Measurements from ENCODE around the gene MAGI2. TPM values are rescaled to one million over a fixed set of nuclear protein-coding genes. Genes with fewer than 3 reads are reported as not detected.

MAGI2 gene
- total and polyA plus RNA-seq, 9 donors = 7.1 to 20.4 (median 18.7) TPM

GRCh38 chr7:79096361-79096805 is 357.1 kb downstream of the MAGI2 start:
- no peak overlapping the region for H3K4me3 ChIP-seq
- TF ChIP-seq POLR2A (IDR thresholded peaks at IDR 0.05) (no peak), EP300 (IDR thresholded peaks at IDR 0.05) (no peak)
- TF ChIP-seq, protein P1, sequence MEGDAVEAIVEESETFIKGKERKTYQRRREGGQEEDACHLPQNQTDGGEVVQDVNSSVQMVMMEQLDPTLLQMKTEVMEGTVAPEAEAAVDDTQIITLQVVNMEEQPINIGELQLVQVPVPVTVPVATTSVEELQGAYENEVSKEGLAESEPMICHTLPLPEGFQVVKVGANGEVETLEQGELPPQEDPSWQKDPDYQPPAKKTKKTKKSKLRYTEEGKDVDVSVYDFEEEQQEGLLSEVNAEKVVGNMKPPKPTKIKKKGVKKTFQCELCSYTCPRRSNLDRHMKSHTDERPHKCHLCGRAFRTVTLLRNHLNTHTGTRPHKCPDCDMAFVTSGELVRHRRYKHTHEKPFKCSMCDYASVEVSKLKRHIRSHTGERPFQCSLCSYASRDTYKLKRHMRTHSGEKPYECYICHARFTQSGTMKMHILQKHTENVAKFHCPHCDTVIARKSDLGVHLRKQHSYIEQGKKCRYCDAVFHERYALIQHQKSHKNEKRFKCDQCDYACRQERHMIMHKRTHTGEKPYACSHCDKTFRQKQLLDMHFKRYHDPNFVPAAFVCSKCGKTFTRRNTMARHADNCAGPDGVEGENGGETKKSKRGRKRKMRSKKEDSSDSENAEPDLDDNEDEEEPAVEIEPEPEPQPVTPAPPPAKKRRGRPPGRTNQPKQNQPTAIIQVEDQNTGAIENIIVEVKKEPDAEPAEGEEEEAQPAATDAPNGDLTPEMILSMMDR (IDR thresholded peaks at IDR 0.05) = no peak
- no peaks in the 10 kb centered on the region for H3K9me3 ChIP-seq
- no peaks in the 10 kb centered on the region for H3K4me1 ChIP-seq (ENCODE audit: insufficient read depth)
- intact Hi-C loops (cut with DNase I) = no loop called here
- 32 to 49% (median 37%) methylated on average over 1 of the region's 1 CpG for WGBS, 3 donors
- no peaks in the 10 kb centered on the region for H3K36me3 ChIP-seq
- H3K27me3 ChIP-seq = no peaks in the 10 kb centered on the region
- H3K27ac ChIP-seq = no peak overlapping the region
- DNase-seq = no peak

- Histone ChIP-seq H3K27ac (no peak overlapping the region), H3K4me1 (ENCODE audit: insufficient read depth) (no peaks in the 10 kb centered on the region), H3K9me3 (no peaks in the 10 kb centered on the region), H3K36me3 (no peaks in the 10 kb centered on the region), H3K27me3 (no peaks in the 10 kb centered on the region), H3K4me3 (no peak overlapping the region)
- intact Hi-C loops (cut with DNase I) = no loop called here
- TF ChIP-seq EP300 (IDR thresholded peaks at IDR 0.05) (no peak), POLR2A (IDR thresholded peaks at IDR 0.05) (no peak)
- TF ChIP-seq, protein P1 (IDR thresholded peaks at IDR 0.05) = no peak
- DNase-seq = no peak
Observed at GRCh38 chr7:79093421-79093820, 360.0 kb downstream of the MAGI2 start.

DNA sequence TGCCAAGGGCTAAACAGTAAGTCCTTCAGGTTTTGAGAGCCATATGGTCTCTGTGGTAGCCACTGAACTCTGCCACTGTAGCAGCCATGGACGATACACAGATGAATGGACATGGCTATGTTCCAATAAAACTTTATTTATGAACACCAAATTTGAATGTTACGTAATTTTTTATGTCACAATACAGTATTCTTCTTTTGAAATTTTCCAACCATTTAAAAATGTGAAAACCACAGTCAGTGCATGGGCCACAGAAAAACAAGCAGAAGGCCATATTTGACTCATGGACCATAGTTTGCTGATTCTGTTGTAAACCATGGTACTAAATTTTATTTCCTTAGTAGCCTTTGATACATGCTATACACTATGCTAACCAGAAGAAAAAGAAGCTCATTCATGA is 361.8 kb downstream of the MAGI2 start:
- no peaks in the 10 kb centered on the region for H3K9me3 ChIP-seq
- no peak overlapping the region for H3K4me3 ChIP-seq
- H3K36me3 ChIP-seq = no peaks in the 10 kb centered on the region
- no peaks in the 10 kb centered on the region for H3K27me3 ChIP-seq
- intact Hi-C loops (cut with DNase I) = no loop called here
- TF ChIP-seq POLR2A (IDR thresholded peaks at IDR 0.05) (no peak), EP300 (IDR thresholded peaks at IDR 0.05) (no peak)
- TF ChIP-seq, protein P1 (IDR thresholded peaks at IDR 0.05) = no peak
- H3K4me1 ChIP-seq (ENCODE audit: insufficient read depth) = no peaks in the 10 kb centered on the region
- DNase-seq = no peak
- H3K27ac ChIP-seq = no peak overlapping the region
- 79 to 88% (median 82%) methylated on average over 2 of the region's 2 CpGs for WGBS, 3 donors

DNA sequence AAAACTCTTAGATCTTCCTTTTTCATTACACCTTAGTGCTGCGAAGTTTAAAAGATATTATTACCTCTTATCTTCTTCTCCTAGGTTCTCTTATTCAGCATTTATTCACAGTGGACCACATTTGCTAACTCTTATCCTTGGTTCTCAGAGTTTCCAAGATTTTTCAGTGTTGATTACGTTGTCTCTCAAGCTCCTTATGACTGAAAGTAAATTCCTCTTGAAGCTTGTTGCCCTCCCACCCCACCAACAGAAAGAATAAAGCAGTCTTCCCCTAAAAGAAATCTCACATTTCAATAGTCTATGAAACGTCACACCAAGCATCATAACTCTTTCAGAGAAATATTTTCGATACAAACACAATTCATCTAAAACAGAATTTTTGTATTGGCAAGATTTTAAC is 362.5 kb downstream of the MAGI2 start:
- Histone ChIP-seq H3K9me3 (no peaks in the 10 kb centered on the region), H3K4me3 (no peak overlapping the region), H3K27me3 (no peaks in the 10 kb centered on the region), H3K4me1 (ENCODE audit: insufficient read depth) (no peaks in the 10 kb centered on the region), H3K27ac (no peak overlapping the region), H3K36me3 (no peaks in the 10 kb centered on the region)
- intact Hi-C loops (cut with DNase I) = no loop called here
- TF ChIP-seq POLR2A (IDR thresholded peaks at IDR 0.05) (no peak), EP300 (IDR thresholded peaks at IDR 0.05) (no peak)
- TF ChIP-seq, protein P1 (IDR thresholded peaks at IDR 0.05) = no peak
- WGBS, 3 donors = 84 to 88% (median 86%) methylated on average over 4 of the region's 4 CpGs
- DNase-seq = no peak

GRCh38 chr7:79090543-79090942 is 362.9 kb downstream of the MAGI2 start:
- Histone ChIP-seq H3K4me3 (no peak overlapping the region), H3K27me3 (no peaks in the 10 kb centered on the region), H3K27ac (no peak overlapping the region), H3K4me1 (ENCODE audit: insufficient read depth) (no peaks in the 10 kb centered on the region), H3K9me3 (no peaks in the 10 kb centered on the region), H3K36me3 (no peaks in the 10 kb centered on the region)
- no peak for DNase-seq
- WGBS, 3 donors = 78 to 85% (median 83%) methylated on average over 4 of the region's 4 CpGs
- TF ChIP-seq EP300 (IDR thresholded peaks at IDR 0.05) = no peak
- TF ChIP-seq POLR2A (IDR thresholded peaks at IDR 0.05) = no peak
- TF ChIP-seq, protein P1 (IDR thresholded peaks at IDR 0.05) = no peak
- intact Hi-C loops (cut with DNase I) = no loop called here

Data from ovary (tissue), 9 donors.